Subcutaneous adipose tissue (tissue), 4 donors: ENCODE data around the gene NTSR1. TPM values are rescaled to one million over a fixed set of nuclear protein-coding genes. Genes with fewer than 3 reads are reported as not detected.

ENCODE experiments used
- CTCF ChIP-seq: fragments of 450-650 bp; IDR thresholded peaks from one replicate; pipeline ENCODE4 v1.5.1; 2016; ENCODE audit warnings: low read depth, mild to moderate bottlenecking, control low read depth, antibody characterized with exemption, moderate library complexity
- total RNA-seq, 4 donors: library from RNA; depleted of rRNA; stranded (reverse); fragments of >200 nt; gene quantifications; one replicate each; pipeline ENCODE4 v1.1.0, GENCODE V29; 2016

The NTSR1 gene
- total RNA-seq, 4 donors from 2014 or later = 0.16 TPM; not detected in 3

DNA sequence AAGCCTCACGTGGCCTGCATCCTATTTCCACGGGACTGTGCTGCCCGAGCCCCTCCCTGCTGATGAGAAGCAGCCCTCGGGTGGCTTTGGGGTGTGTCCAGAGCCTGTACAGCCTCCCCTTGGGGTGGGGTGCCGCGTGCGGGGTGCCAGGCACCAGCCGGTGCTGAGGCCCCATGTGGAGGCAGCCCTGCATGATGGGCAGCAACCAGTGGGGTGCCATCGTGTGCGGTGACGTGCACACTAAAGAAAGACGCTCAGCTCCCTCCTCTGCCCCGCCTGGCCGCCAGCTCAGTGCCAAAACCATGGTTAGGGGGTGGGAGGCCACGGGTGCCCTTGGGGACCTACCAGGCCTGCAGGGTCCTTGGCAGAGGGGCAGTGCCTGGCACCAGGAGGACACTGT is 26.2 kb downstream of the NTSR1 start:
- no peak for TF ChIP-seq CTCF

DNA sequence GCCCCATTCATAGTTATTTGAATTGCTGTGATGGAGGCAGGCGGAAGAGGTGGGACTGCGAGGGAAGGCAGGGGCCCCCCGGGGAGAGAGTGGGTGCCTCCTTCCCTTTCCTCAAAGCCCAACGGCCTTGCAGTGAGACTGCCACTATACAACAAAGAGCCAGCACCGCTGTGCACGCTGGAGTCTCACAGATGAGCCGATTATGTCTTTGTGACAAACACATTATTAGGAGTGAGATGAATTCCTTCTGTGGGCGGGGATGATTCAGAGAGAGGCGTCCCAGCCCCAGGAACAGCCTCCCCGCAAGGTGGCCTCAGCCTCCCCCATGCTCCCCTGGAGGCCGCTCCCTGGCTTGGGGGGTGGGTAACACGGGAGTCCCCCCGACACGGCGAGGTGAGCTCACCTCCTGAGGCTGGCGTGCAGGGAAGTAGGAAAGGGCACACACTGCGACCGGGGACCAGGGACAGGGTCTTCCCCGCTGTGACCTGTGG is 26.7 kb downstream of the NTSR1 start:
- no peak for TF ChIP-seq CTCF

GRCh38 chr20:62736026-62736406 is 27.4 kb downstream of the NTSR1 start:
- no peak for TF ChIP-seq CTCF

GRCh38 chr20:62736407-62737071 is 27.9 kb downstream of the NTSR1 start:
- TF ChIP-seq CTCF = no peak

DNA sequence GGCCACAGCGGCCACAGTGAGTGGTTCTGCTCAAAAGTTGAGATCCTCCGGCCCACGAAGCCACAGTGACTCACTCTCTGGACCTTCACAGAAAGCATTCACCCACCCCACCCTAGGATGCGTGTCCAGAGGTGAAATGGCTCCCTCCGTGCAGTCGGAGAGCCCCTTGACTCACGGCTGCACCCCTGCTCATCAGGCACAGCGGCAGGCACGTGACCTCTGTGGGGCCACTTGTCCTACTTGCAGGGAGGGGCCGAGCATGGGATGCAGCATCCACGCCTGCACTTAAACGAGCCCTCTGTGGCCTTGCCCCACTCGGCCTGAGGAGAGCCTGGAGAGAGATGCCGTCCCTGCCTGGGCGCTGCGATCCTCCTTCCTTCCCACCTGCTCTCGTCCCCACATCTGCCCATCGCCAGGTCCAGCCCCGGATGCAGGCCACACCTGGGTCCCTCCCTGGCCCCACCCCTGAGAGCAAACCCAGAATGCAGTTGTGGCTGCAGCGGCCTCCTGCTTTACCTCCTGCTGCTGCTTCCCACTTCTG is 28.7 kb downstream of the NTSR1 start:
- TF ChIP-seq CTCF = no peak

- TF ChIP-seq CTCF = no peak
These were observed 29.6 kb downstream of the NTSR1 start for GRCh38 chr20:62738025-62738881.

DNA sequence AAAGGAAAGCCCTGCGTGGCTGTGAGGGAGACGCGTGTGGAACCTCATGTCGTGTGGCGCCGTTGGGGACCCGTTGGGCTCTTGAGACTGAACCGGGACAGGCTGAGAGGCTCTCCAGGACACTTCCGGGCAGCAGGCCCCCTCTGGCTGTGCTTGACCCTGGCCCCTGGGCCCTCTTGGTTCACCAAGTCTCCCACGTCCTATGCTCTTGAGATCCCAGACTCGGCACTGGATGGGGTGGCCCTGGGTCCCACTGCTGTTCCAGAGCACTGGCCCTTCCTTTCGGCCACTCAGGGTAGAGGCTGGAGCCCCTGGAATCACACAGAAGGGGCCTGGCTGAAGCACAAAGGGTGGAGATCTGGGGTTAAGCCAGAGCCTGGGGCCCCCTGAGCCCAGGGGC is 30.4 kb downstream of the NTSR1 start:
- TF ChIP-seq CTCF = no peak
